Inferior parietal cortex (tissue), 1 donor: Measurements from ENCODE around the gene RTEL1.
"Not testable (repeated sequence)": the region's sequence is repeated elsewhere in the genome, so short reads cannot be mapped to it uniquely, and the experiment has no call there.

Source experiments
- DNase-seq: peaks from one replicate; pipeline ENCODE4 v3.0.0-alpha.2; 2016; ENCODE audit errors: extremely low spot score

Gene RTEL1

DNA sequence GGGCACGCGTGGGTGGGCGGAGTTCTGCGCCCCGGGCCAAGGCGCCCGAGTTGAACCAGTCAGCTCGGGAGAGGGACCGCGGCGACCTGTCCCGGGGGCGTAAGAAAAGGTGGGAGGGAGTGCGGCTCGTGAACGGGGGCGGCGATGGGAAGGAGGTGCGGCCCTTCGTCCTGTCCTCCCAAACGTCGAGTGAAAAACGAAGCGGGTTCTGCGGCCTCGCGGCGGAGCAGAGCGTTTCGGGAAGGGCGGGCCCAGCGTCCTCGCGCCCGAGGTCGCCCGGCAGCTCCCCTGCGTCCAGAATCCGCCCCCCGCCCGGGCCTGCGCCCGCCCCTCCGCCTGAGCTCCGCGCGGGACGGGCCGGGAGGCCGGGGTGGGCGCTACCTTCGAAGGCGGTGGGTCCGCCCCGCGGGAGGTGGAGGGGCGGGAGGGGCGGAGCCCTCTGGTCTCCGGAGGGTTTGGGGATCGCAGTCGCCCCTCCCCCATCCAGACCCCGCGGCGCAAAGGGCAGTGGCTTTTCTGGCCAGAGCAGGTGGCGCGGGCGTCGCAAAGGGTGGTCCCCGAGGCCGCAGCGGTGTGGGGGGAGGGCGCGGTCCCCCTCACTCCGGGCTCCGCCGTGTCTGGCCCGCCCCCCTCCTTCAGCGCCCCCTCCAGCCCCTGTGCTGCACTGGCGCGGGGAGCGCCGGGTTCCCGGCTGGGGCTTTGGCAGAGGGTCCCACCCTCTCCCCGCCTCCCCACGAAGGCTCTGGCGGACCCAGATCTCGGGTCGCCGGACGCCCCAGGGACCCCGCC lies 5.7 kb upstream of the RTEL1 start:
- no peak for DNase-seq

DNA sequence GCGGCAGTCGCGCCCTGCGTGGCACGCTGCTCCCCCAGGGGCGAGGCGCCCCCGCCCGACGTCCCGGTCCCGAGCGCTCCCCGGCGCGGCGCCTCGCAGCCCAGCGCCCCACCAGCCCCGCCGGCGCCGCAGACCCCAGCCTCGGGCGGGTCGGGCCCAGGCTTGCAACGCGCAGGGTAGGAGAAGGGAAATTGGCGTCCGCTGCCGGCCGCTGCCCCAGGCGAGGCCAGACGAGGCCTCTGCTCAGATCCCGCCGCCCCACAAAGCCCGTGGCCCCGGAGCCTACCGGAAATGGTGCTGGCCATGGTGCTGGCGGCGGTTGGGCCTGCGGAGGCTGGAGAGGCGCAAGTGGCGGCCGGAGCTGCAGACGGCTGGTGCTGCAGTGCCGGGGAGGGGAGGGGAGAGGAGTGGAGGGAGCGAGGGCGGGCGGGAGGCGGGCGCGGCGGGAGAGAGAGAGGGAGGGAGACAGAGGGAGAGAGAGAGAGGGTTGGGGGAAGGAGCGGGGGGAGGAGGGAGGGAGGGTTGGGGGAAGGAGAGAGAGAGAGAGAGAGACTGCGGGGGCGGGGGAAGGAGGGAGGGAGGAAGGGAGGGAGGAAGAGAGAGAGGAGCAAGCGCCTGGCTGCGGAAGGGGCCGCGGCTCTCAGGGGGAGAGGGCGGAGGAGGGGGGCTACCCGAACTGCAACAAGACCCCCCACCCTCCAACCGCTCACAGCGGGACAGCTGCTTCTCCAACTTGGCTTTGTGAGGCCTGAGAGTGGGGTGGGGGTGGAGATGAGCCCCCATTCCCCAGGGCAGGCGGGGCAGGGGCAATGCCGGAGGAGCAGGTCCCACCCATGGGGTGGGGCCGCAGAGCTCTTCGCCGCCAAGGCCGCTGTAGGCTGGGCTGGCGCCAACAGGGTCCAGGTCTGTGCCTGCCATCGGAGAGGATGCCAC lies 4.8 kb upstream of the RTEL1 start, which contains the start of gene STMN3:
TSS of gene STMN3 (minus strand) at position 384 of the 933 bp plus-strand sequence. CDS start at position 305, 79 bp downstream.
- DNase-seq = peak; percentile 61

DNA sequence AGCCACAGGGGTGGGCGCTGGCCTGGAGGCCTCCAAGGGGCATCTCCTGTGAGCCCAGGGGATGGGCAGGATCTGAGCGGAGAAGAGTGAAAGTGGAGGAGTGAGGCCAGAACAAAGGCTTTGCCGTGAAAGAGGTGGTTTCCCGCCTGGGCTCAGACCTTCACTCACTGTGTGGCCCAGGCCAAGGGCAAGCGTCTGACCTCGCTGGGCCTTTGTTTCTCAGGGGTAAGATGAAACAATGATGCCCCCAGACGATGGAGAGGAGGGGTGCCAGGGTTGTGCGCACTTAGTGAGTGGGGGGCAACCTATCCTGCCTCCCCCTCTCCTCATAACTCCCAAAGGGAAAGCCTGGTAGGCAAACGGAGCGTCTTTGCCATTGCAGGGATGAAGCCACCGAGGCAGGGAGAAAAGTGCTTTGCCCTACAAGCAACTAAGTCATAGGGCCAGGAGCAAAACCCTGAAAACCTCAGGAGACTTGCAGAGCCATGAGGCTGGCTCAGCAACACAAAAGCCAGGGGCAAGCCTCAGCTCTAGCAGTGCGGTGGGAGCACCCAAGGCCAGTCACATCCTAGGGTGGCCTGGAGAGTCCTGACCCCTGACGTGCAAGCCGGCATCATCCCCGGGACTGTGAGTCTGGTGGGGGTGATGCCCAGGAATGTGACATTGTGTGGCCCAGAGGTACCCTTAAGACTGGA lies 4.0 kb upstream of the RTEL1 start:
- DNase-seq = no peak

DNA sequence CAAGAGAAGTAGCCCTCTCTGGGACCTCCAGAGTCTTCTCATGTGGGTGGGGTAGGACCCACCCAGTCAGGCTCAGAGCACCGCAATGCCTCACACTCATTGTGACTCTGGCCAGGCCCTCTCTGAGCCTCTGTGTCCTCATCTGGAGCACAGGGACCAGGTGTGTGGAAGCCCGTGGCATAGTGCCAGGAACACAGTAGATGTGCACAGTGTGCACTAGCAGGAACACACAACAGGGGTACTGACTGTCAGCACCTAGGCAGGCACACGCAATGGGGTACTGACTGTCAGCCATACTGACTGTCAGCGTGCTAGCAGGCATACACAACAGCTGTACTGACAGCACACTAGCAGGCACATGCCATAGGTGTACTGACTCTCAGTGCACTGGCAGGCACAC lies 2.9 kb upstream of the RTEL1 start:
- DNase-seq = no peak

DNA sequence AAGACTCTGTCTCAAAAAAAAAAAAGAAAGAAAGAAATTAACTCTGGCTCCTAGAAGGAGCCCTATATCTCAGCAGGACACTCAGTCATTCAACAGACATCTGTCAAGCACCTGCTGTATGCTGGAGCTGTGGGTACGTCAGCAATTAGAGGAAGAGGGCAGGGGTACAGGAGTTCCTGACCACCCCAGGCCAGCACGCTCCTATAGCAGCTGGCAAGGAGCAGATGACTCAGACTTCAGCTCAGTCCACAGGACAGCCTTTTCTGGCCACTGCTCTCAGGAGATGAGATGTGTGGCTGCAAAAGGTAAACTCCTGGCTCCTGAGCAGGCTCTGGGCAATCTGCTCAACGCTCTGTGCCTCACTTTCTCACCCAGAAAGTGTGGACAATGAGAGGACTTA lies 1.7 kb upstream of the RTEL1 start:
- no peak for DNase-seq

DNA sequence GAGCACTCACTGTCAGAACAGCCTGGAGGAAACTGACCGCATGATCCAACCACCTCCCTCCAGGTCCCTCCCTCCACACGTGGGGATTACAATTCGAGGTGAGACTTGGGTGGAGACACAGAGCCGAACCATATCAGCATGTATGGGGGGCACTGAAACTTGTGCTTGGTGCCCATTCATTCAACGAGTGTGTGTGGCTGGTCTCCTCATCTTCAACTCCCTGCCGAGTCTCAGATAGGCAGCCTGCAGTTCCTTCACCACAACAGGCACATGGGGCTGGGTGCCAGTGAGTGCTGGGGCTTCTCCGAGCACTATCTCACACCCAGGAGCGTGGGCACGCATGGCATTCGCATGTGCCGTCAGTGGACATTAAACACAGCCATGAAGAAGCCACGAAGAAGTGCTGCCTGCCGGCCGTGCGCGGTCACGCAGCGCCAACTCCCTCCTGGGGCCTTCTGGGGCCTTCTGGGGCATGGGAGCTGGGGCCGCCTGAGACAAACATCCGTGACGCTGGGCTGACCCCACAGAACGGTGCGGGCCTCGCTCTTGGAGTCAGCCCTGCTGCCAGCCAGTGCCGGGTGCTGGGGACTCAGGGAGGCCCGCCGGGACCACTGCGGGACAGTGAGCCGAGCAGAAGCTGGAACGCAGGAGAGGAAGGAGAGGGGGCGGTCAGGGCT lies 714 bp upstream of the RTEL1 start:
- DNase-seq = no peak

DNA sequence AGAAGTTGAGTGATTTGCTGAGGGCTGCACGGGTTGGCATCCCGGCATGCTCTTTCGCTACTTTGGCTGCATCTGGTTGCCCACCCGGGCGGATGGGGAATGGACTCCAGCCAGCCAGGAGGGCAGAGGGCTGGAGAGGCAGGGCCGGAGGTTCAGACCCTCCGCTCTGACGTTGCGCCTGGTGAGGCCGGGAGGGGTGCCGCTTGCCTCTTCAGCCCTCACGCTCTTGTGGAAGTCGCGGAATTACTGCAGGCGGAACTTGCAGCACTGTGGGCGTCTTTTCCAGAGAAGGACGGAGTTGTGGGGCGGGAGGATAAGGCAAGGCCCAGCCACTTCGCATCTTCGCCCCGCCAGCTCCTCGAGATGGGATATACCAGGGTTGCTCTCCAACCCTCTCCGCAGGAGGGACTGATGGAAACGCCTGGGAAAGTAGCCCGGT lies 656 bp downstream of the RTEL1 start:
- no peak for DNase-seq

DNA sequence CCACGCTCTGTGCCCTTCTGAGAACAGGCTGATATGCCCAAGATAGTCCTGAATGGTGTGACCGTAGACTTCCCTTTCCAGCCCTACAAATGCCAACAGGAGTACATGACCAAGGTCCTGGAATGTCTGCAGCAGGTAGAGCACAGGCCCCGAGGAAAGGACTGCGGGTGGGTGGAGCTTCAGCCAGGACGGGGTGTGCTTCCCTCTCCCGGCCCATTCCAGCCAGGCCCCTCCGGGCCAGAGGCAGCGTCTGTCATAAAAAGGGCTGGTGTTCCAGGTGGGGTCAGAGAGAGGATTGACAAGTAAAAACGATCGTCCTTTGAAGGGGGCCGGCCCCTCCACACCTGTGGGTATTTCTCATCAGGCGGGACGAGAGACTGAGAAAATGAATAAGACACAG lies 1.3 kb downstream of the RTEL1 start:
- DNase-seq = no peak

DNA sequence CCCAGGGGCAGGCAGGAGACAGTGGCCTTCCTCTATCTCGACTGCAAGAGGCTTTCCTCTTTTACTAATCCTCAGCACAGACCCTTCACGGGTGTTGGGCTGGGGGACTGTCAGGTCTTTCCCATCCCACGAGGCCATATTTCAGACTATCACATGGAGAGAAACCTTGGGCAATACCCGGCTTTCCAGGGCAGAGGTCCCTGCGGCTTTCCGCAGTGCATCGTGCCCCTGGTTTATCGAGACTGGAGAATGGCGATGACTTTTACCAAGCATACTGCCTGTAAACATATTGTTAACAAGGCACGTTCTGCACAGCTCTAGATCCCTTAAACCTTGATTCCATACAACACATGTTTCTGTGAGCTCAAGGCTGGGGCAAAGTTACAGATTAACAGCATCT lies 2.1 kb downstream of the RTEL1 start:
- not testable (repeated sequence) for DNase-seq

DNA sequence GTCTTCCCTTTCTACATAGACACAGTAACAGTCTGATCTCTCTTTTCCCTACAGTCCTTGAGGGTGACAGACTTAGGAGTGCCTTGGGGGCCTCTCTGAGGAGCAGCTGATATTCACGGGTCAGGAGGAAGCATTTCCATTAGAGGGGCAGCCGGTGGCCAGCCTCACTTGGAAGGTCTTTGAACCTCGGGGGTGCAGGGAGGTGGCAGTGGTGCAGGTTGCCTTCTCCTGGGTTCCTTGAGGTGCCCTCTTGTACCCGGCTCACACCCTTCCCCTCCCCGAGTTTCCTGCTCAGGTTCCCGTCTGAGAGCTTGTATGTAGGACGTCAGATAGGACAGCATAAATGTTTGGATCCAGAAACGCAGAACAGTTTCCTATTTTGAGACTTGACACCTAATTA lies 2.5 kb downstream of the RTEL1 start:
- no peak for DNase-seq

DNA sequence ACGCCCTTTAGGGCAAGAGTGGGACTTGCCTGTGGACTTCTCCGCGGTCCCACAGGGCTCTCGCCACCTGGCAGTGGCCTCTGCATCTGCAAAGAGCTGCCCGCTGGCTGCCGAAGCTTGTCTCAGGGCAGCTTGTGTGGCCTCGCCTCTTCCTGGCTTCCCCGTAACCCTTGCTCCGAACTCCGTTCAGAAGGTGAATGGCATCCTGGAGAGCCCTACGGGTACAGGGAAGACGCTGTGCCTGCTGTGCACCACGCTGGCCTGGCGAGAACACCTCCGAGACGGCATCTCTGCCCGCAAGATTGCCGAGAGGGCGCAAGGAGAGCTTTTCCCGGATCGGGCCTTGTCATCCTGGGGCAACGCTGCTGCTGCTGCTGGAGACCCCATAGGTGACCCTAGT lies 3.0 kb downstream of the RTEL1 start:
- no peak for DNase-seq

DNA sequence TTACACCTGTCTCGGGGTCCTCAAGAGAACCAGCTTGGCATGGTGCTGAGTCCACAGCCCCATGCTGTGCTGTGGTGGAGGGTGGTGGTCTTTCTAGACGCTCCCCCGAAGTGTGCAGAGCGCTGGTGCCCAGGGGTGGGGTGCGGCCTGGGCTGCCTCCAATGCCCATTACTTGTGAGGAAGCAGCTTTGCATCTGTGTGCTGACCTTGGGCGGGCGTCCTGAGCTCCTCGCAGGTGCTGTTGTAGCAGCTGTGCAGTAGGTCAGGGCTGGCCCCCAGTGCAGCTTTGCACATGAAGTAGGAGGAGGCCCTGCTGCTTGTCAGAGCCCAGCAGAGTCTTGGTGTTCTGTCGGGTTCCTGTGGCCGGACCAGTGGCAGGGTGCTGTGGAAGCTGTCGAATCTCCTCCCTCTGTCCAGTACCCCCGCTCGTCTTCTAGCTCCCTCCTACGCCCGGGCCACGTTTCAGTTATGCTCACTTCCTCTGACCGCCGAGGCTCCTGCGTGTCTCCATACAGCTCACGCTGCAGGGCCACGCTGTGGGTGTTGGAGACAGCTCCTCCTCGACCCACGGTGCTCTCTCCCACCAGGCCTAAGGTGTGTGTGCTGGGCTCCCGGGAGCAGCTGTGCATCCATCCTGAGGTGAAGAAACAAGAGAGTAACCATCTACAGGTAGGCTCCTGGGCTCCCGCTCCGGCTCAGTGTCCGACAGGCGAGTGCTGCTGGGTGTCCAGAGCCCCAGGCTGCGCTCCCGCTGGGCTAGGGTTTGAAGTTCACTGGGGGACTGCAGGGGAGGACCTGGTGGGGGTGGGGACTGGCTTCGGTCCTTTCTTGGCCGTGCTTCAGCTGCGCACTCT lies 4.1 kb downstream of the RTEL1 start:
- no peak for DNase-seq

DNA sequence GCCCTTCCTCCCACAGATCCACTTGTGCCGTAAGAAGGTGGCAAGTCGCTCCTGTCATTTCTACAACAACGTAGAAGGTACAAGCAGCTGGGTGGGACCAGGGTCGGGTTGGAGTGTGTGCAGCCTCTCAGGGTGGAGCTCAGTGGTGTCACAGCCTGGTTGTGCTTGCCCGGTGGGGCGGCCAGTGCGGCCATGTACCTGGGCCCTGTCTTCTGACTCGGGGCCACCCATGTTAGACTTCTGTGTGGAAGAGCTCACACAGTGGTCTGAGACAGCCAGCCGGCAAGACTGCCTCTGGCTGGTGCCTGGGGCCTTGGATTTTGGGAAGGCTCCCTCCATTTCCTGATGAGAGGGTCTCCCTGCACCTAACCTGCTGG lies 4.7 kb downstream of the RTEL1 start:
- DNase-seq = no peak

DNA sequence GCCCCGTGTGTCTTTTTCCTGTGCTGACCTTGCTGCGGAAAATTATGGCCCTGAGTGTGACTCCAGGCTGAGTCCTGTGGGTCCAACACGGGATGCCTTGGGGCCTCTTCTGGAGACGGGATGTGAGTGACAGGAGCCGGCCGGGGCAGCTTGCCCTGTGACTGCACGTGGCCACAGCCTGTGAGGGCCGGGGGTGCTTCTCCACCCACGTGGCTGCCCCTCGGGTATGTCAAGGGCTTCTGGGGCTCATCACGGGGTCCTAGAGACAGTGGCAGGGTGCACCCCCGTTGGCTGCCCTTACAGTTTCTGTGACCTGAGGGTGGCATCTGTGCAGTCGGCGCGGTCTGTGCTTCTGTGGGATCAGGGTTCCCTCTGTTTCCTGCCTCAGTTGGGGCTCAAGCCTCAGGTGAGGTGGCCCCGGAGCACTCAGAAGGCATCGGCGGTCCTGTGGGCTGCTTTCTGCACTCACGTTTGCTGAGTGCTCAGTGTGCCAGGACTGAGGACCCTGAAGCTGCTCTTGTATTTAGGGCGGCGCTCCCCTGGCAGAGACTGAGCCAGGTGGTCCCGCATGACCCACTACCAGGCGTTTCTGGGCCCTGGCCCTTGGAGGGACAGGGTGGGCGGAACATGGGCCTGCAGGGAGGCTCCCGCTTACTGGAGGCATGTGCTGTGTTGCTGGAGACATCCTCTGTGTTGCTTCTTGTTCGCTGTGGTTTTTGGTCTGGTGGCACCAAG lies 5.4 kb downstream of the RTEL1 start:
- no peak for DNase-seq

DNA sequence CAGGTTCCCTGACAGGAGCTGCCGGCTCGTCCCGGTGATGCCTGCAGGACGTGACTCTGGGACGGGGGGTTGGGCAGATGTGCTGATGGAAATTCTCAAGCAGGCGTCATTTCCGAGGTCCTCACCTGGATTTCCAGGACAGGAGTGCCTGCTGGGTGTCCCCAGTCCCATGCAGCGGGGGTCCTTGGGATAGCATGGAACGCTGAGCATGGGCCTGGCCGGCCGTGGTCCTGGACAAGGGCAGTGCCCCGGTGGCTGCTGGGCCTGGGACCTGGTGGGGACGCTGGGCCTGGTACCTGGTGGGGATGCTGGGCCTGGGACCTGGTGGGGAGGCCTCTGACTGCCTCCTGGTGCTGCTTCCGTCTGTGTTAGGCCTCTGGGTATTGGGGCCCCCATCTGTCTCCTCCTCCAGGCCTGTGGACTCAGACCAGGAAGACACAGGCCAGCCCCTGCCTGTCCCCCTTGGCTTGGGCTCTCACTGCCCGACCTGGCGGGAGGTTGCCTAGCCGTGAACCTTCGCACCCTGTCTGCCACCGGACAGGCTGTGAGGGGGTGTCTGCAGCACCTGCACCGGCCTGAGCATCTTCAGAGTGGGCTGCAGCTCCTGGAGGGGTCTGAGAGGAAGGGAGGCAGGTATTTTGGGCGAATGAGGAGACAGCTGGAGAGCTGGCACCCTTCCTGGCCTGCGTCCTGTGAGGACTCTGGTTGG lies 6.2 kb downstream of the RTEL1 start:
- DNase-seq = no peak

DNA sequence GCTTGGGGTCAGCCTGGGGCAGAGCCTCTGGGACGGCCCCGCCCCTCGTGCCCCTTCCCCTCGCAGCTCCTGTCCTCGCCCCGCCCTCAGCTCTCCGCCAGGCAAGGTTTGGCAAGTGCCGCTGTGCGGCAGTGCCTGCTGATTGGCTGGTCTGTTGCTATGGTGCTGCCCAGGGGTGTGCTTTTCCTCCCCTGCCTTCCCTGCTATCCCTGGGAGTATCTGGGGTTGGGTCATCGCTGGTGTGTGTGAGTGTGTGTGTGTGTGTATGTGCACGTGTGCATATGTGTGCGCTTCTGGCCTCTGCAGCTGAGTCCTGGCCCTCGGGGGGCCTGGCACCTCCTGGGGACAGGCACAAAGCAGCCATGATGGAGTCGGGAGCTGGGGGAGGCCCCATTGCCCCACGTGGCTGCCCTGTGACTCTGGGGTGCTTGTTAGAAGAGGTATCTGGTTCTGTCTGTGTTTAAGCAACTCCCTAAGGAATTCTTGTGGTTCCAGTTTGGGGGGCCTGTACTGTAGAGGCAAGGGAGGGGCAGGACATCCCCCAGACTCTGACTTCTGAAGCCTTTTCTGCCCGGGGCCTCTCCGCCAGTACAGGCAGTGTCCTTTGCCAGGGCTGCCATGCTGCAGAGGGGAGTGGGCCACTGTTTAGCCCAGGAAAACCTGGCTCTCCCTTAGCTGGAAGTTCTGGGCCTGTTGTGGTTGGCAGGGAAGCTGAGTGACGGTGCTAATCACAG lies 6.9 kb downstream of the RTEL1 start:
- no peak for DNase-seq

DNA sequence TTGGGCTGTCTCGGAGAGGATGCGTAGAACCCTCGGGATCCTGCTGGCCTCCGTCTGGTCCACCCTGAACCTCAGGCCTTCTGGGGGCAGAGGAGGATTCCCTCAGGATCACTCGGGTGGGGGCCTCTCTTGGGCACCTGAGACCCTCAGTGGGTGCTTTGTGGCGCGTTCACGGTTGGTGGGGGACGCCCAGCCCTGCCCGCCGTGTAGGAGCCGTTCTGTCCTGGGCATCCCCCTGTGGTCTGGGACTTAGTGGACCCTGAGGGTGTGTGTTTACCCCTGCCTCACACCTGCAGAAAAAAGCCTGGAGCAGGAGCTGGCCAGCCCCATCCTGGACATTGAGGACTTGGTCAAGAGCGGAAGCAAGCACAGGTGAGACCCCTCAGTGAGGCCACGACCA lies 7.6 kb downstream of the RTEL1 start:
- no peak for DNase-seq

DNA sequence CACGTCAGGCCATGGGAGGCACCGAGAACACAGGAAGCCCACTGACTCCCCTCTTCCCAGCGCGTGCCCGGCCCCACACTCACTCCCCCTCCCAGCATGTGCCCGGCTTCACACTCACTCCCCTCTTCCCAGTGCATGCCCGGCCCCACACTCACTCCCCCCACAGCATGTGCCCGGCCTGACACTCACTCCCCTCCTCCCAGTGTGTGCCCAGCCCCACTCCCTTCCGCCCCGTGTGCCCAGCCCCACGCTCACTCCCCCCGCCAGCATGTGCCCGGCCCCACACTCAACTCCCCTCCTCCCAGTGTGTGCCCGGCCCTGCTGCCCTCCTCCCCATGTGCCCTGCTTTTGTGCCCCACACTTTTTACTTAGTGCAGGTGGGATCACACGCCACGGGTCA lies 9.7 kb downstream of the RTEL1 start:
- no peak for DNase-seq

DNA sequence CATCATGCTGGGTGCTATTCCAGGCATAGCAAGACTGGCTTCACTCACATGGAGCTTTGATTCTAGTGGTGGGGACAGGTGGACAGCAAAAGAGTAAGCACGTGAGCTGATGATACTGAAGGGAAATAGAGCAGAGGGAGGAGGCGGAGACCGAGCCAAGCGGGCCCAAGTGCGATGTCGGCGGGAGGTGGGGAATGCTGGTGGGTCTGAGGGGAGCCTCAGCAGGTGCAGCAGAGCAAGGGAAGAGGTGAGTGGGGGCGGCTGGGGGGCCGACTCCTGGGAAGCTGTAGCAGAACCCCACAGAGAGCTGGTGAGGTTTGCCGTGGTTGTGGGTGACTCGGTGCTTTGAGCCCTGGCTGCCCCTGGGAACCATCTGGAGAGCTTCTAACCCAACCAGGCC lies 10.2 kb downstream of the RTEL1 start:
- no peak for DNase-seq
